COLO668 (cell line): ENCODE measurements around the gene THBS1.

Experiments
- DNase-seq: peaks from one replicate; lab custom pipeline; 2025; ENCODE audit not compliant: unreplicated experiment; lab: John Stamatoyannopoulos, UW

Gene THBS1

GRCh38 chr15:39580485-39581241 lies at the start of gene THBS1:
THBS1 (plus strand) TSS chr15:39581079; CDS start chr15:39581858, 779 bp downstream.
- peak; percentile 69 for DNase-seq

DNA sequence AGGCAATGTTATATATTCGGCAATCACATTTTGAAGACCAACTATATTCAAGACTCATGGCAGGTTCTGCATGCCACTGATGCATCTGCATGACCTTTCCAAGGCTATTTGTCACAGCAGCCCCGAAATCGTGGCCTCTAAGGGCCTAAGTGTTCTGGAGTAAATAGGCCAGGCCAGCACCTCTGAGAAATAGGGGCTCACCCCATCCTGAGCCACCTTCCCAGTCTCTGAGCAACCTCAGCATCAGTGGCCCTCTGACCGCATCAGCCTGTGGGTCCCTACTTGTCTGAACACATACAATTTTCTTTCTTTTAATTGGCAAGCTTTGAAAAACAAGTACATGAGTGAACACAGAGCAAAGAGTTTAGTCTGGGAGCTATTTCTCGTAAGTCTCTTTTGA lies 45.9 kb upstream of the THBS1 start:
- DNase-seq = no peak

DNA sequence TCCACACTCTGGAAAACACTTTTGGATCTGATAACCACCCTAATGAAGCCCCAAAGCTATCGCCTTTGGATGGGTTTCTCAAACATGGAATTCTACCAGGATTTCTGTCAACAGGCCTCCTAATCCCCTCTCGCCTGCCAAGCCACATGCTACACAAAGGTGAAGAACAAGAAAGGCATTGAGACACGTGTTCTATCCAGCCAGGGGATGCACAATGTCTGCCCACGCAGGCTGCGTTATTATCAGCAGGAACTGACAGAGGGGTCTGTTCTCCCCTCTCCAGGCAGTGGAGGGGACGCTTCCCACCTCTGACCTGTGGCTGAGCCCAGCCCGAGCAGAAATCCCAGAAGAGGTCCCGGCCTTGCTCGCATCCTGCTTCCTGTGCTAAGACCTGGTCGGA lies 45.4 kb upstream of the THBS1 start:
- no peak for DNase-seq

DNA sequence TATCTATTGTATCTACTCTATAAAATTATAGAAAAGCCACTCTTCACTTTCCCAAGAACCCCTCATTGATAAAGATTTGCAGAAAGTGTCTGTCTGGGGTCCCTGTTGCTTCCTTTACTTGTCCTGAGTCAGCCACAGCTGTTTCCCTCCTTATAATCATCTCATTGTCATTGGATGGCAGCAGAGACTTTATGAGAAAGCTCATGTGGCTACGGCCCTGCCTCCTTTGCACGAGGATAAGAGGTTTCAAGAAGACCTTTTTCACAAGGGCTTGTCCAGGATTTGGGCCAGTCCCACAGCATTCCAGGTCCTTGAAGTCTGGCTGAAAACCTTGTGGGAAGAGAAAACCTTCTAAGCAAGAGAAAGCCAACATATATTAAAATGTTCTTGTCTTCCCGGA lies 41.9 kb upstream of the THBS1 start:
- DNase-seq = no peak

GRCh38 chr15:39539466-39539865 lies 41.4 kb upstream of the THBS1 start:
- DNase-seq = no peak

GRCh38 chr15:39539973-39540558 lies 40.8 kb upstream of the THBS1 start:
- DNase-seq = no peak

DNA sequence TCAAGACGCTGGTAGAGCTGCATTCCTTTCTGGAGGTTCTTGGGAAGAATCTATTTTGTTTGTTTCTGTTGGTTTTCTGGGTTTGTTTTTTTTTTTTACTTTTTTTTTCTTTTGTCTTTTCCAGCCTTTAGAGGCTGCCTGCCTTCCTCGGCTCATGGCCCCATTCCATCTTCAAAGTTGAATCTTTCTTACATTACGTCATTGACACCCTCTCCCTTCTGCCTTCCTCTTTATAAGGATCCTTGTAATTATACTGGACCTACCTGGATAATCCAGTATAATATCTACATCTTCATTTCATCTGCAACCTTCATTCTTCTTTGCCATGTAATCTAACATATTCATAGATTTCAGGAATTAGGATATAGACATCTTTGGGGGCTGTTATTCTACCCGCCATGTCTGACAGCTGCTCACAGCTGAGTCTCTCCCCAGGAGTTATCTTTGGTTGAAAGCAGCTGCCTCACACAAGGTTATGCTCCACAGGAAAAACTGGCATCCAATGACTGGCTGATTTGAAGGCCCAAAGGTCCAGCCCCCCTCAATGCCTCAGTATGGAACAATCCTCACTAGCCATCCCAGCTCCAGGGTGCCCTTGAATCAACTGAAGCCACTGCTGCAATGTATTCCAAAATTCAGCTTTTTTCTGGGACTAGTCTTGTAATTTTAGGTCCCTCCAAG lies 38.4 kb upstream of the THBS1 start:
- DNase-seq = no peak

DNA sequence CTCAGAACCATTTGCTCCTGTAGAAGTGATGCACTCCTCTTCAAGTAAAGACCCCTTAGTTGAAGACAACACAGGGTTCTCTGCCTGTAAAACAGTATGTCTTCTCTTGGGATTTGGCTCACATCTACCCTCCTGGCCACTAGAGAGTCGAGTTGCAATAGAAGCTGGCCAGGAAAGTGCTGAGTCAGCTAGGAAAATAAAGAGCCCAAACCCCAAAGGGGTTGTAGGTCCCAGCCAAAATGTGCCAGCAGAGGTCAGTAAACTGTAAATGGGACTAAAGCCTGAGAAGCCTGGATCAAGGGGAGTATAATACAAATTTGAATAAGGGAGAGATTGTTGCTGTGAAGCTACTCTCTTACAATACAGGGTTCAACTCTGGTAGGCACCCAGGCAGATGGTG lies 37.2 kb upstream of the THBS1 start:
- DNase-seq = no peak

GRCh38 chr15:39546842-39547241 lies 34.0 kb upstream of the THBS1 start:
- DNase-seq = no peak

GRCh38 chr15:39548561-39548960 lies 32.3 kb upstream of the THBS1 start:
- no peak for DNase-seq

DNA sequence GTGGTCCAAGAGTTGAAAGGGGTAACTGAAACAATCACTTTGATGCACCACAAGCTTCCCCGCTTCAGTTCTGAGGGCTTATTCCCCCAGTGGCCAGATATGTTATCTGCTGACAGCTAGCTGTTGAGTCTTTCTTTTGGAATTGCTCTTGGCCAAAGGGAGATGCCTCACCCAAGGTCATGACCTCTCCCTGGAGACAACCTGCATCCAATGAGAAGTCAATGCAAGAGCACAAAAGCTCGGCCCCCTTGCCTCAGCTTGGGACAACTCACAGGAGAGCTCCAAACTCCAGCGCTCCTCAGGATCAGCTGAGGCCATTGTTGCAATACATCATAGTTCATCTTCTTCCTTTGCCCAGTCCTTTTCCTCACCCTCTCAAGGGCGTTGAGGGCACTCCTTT lies 31.0 kb upstream of the THBS1 start:
- DNase-seq = no peak

DNA sequence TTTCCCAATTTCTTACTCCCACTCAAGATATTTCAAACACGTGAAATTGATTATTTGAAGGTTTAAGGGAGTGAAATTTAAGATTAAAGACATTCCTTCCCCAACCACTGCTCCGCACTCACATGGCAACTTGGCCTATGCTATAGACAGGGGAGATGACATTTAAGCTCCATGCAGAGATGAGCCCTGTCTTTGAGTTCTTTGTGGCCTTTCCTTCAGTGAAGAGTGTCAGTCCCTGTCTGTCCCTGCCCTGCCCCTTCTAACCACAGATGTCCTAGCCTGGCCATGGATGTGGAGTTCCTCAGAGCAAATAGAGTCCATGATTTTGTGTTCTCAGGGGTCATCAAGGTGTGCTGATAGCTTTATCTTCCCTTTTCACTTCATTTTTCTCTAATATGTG lies 29.4 kb upstream of the THBS1 start:
- no peak for DNase-seq

- no peak for DNase-seq
Measured at GRCh38 chr15:39552556-39552955, 28.3 kb upstream of the THBS1 start.

DNA sequence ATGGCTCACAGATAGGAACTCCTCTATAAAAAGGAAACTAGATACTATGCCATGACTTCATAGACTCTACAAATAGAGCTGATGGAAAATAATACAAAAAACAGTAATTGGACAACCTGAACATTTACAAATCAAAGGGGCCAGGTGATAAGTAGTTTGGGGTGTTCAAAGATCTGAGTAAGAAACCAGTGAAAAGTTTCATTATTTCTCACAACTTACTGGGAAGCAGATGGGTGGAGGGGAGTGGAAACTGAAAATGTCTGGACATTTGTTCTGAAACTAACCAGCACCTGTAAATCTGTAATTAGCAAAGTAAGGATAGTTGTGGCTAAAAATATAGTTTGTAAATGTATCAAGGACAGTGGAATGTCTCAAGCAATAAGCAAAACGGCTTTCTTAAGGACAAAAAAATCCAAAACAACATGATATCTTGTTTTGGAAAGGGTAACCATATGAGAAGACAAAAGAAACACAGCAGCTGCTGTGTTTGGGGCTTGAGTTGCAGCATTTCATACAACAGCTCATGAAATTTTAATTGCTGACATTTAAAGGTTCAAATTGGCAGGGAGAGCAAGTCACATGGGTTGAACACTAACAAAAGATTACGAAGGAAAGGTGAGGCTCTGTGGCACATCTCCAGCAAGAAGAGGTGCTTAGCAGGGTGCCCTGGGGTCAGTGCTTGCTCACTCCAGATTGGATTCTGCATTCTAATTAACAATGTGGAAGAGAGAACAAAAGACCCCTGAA lies 26.8 kb upstream of the THBS1 start:
- DNase-seq = peak; percentile 32

DNA sequence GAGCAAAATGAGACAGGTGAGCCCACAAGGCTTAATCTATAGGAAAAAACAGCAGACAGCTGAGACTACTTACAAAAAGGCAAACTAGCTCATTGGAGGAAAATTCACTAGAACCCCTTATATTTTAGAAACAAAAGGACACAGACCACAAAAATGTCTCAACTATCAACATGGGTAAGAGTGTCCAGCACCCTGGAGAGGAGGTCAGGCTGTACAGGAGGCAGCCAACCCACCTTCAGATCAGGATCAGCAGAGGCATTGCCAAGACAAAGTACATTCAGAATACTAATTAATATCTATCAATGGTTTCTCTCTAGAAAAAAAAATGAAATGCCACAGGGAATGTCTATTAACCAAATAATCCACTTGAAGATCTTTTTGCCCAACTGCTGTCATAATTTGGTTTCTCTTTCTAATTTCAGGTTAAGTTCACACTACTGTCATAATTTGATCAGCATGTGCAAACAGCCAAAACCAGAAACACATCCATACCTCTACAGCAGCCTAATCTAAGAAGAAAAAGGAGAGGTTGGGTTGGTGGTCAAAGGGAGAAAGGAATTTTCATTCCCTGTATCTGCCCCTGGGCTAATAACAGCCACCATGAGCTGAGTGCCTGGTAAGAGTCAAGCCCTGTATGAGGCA lies 26.0 kb upstream of the THBS1 start:
- no peak for DNase-seq

- no peak for DNase-seq
Measured at GRCh38 chr15:39555885-39556284, 25.0 kb upstream of the THBS1 start.

DNA sequence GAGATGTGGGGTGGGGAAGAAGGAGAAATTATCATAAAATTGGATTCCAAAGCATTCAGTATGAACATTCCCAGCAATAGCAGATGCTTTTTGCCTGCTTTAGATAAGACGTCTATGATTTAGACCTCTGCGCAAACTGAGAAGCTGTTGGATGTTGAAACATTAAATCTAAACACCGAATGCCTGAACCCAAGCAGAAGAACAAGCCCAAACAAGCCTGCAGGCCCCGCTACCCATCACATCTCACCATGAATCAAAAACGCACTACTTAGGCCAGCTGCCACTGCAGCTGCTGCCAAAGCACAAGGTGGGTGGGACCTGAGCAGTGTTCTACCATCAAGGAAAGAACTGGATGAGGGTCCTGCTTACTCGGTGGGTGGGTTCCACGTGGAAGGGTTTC lies 24.4 kb upstream of the THBS1 start:
- DNase-seq = peak; percentile 36

GRCh38 chr15:39558421-39558820 lies 22.5 kb upstream of the THBS1 start:
- DNase-seq = no peak

DNA sequence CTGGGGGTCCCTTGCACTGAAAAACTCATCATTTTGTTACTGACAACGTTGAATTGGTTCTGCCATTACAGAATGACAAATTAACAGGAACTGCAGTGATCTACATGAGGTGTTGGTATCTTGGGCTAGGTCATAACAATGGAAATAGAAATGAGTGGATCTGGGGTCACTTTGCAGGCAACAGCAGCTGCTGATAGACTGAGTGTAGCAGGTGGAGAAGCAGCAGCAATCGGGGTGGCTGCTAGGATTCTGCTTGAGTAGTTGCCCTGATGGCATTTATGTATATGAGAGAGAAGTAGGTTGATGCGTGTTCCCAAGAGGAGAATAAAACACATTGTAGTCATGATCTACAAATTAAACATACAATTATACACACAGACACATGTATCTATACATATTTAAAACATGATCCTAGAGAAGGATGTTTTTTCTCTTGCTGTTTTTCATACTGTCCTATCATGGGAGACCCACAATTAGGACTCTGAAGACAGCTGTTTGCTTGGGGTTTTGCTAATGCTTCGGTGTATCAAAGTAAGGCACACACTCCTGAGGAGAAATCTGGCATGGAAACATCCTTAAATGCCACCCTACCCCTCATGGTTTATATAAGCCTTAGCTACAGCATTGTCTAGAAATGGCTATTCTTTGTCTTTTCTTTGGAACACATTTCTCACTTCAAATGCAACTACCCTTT lies 15.8 kb upstream of the THBS1 start:
- DNase-seq = no peak

DNA sequence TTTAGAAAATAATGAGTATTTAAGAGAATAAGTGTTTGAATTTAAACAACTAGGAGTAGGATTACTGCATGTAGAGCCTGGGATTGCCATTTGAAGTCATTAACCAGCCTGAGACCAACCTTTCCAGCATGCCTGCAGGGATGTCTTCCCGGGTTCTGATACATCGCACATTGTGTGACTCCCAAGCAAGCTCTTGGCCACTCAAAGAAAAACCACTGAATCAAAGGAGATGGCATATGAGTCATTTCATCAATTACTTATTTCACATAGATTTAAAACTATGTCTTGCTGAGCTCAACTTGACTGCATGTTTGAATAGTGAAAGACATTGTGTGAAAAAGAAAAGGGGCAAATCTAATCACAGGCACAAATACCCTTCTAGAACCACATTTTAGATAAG lies 15.0 kb upstream of the THBS1 start:
- DNase-seq = no peak

DNA sequence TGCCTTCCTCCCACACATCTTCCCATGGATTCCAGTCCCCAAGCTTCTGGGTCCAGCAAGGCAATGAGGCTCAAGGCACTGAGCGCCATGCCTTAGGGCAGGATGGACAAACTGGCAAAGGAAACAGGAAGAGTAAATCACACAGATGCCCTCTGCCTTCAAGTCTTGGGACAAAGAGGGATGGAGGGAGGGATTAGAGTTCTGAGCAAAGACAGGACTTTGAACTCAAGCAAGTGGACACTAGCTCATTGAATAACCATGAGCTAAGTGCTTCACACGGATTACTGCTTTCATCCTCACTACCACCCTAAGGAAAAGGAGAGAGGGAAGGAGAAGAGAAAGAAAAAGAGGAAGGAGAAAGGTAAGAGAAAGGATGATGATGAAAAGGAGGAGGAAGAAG lies 7.6 kb upstream of the THBS1 start:
- DNase-seq = no peak
